Fibroblast of skin of left quadriceps (primary cell): ENCODE data around the gene YOD1.

ENCODE experiments used
- DNase-seq, 2 experiments: peaks; one replicate each; pipeline ENCODE4 v3.0.0-alpha.2; 2013; ENCODE audit warnings: low read depth in 2 of 2

Gene YOD1

DNA sequence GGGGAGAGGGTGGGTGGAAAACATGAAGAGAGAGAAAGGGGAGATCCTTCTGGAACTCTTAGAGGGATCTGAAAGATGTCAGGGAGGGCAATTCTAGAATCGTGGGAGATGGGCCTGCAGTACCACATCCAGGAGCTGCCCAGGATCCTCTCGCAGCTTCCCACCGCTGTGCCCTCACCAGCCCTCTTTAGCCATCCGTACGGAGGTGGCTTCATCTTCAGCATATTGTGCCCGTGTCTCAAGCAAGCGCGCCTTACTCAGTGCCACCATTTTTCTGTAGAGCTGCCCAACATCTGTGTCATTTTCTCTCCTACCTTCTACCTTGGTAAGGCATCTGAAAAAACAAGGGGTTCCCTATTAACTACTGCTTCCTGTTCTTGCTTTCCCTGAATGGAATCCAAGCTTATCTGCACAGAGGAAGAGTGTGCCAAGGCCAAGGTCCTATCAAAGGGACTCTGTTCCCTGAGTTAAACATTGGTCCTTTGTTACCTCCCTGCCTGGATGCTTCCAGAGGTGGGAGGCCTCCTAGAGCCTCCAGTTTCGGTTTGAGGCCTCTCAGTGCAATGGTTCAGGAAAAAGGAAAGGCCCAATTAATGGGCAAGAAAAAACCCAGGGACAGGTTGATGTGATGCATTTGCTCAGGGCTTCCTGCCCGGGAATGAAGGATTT, 41.7 kb downstream of the YOD1 start:
- no peak for DNase-seq

DNA sequence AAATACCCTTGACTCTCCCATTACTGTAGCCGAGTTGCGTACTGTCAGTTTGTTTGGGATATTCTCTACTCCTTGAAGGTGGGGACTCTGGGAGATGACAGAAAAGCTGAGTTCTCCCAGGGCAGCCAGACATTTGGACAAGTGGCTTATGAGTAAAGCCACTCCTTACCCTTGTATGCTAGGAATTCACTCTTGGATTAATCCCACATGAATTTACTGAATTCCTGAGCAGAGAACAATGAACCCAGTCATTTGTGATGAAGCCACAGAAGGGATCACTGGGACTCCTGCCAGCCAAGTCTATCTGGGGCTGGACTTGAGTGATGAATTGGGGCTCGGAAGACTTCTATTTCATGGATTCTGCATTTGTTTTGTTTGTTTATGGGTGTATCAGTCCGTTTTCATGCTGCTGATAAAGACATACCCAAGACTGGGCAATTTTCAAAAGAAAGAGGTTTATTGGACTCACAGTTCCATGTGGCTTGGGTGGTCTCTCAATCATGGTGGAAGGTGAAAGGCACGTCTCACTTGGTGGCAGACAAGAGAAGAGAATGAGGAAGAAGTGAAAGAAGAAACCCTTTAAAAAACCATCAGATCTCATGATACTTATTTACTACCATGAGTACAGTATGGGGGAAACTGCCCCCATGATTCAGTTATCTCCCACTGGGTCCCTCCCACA, 43.5 kb downstream of the YOD1 start:
- DNase-seq = peak; percentile 87 to 88

DNA sequence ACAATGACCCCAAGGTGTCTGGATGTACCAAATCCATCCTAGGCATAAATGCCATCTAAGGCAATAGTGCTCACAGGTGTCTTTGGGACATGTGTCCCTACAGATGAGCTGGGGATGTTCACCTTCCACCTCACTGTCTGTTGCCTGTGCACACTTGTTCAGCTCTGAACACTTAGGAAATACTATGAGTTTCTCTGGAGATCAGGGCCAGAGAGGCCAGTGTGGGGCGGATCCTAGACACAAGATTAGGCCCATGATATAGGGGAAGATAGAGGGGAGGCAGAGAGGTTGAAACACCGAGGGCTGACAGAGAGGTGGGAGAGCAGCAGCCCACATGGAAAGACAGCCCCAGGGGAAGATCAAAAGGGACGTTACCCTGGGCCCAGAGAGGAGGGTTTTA, 44.1 kb downstream of the YOD1 start:
- DNase-seq = no peak

DNA sequence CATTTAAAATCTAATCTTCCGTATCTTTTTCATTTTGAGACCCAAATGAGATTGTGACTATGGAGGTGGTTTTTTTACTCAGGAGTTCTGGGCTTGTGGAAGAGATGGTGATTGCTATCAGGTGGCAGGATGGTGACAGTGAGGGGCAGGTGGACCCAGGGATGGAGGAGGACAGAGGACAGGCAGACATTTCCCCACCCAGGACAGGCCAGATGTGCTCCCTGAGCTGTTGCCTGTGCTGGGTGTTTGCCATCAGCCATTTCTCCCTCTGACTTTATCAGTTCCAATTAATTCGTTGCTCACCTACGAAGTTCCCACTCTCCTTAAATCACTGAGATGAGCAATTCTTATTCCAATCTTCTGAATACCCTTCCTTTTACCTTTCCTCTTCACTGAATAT, 44.9 kb downstream of the YOD1 start:
- no peak for DNase-seq

DNA sequence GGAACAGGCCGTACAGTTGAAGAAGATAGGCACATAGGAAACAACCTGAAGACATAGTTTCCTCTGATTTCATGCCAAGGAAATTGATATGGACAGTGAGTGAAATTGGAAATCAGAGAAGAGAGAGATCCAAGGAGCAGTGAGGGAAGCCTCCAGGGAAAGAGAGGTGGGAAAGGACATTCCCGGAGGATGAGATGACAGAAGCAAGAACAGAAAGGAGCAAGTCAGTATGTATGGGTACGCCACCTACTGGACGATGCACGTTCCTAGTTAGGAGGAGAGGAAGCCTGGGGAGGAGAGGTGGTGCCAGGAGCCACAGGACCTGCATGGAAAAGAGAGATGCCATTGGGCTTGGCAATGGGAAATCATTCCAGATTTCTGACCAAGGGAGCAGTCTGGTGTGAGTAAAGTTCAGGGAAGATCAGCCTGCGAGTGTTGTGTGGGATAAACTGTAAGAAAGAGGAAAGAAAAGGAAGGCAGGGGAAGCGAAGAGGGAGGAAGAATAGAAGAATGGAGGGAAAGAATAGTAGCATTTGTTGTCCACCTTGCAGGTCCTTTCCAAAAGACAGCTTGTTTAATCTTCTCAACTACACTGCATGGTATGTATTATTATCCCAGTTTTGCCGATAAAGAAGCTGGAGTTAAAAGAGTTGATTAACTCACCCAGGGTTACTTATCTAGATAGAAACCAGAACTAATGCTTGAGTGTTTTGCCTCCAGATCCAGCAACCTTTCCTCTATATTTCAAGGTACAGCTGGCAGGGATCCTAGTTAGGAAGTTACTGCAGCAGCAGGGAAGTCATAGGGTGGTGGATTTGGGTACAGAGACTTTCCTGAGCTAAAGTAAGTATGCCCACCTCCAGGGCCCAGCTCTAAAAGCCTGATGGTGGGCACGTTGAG, 45.8 kb downstream of the YOD1 start:
- DNase-seq = peak; percentile 41 to 44

DNA sequence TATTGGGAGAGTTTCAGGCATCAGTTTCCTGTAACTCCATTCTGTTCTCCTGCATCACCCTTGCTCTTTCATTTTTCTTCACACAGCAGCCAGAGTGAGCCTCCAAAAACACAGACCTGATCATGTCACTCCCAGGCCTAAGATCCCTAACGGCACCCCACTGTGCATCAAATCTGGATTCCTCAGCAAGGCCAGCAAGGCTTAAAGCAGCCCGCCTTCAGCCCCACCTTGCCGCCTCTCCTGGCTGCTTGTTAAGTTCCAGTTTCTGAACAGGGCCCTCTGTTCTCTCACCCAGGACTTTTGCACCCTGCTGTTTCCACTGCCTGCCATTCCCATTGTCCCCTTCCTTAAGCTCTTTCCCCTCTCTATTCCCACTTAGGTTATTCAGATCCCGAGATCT, 47.8 kb downstream of the YOD1 start:
- no peak for DNase-seq

DNA sequence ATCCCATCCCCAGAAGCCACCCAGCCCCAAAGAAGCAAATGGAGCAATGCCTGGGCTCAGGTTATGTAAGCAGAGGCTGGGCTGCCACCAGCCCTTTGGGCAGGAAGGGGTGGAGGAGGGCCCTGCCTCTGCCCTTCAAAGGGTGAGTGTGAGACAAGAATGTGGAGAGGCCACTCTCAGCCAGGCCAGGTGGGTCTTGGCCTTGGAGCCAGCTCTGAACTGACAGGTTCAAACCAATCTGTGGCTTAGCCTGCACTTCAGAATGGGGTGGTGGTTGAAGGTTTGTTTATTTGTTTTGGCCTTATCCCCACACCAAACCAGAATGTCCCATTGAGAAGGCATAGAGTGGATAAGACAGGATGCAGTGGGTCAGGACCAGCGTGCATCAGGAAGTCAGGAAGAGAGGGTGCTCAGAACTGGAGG, 48.3 kb downstream of the YOD1 start:
- DNase-seq = no peak

DNA sequence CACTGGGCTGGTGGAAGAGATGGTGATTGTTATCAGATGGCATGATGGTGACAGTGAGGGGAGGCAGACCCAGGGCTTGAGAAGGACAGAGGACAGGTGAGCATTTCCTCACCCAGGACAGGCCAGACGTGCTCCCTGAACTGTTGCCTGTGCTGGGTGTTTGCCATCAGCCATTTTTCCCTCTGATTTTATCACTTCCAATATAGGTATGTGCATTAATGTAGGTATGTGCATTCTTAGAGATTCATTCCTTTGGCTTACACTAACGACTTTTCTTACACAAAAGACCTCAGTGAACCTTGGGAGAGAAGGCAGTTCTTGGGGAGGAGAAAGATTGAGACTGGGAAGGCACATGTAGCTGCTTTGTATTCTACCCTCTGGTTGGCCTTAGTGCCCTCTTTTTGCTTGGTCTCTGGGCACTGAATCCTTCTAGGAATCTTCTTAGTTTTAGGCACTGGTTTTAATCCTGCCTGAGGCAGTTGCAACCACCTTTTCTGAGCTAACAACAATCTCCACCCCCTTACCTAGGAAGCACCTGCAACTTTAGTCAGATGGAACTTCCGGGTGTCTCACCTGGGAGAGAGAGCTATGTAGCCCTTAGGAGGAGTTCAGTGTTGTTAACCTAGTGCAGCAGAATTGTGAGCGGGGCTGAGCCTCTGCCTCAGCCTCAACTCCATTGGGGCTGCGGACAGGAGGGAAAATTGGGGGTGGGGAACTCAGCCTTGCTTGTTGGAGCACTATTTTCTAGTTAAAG, 49.3 kb downstream of the YOD1 start:
- DNase-seq = no peak

DNA sequence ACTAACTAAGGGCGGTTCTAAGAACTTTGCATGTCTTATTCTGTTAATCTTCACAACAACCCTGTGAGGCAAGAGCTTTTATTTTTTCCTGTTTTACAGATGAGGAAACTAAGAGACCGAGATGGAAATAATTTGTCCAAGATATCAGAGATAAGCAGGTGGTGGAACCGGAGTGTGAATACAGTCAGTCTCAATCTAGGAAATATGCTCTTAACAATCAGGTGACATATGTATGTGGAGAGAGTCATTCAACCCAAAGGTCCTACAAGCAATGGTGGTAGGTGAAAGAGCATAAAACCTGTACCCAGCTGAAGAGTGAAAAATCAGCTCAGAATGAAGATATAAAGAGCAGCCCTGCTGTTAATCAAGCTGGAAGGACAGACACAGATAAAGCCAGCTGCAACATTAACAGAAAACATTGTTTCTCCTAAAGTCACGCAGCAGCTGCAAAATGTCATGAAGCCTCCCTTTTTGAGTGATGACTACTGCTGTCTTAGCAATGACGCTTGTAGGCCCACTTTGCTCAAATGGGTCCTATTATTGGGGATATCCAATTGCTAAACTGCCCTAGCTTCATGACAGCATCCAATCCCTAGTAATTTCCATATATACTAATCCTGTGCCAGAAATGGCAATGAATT, 50.2 kb downstream of the YOD1 start:
- no peak for DNase-seq

DNA sequence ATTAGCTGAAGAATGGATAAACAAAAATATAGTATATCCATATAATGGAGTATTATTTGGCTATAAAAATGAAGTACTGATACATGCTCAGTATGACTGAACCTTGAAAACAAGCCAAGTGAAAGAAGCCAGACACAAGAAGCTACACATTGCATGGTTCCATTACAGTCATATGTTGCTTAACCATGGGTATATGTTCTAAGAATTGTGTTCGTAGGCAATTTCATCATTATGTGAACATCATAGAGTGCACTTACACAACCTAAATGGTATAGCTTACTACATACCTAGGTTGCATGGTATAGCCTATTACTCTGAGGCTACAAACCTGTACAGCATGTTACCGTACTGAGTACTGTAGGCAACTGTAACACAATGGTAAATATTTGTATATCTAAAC, 52.2 kb downstream of the YOD1 start:
- DNase-seq = no peak
